ENCODE data around the gene SHC4.

SHC4 gene

GRCh38 chr15:48983300-48983699 lies 19.6 kb upstream of the SHC4 start:
- in situ Hi-C loops (cut with MboI; ENCODE audit: low pct_unique_long_range_greater_than_20kb, low sequenced_read_pairs, unreplicated experiment): no loop called here
- TF ChIP-seq CTCF (IDR thresholded peaks at IDR 0.05; ENCODE audit: extremely low read depth, insufficient read depth, missing control alignments): no peak

GRCh38 chr15:48981941-48982340 lies 18.2 kb upstream of the SHC4 start:
- TF ChIP-seq CTCF (IDR thresholded peaks at IDR 0.05; ENCODE audit: extremely low read depth, insufficient read depth, missing control alignments): no peak
- no peak for DNase-seq (ENCODE audit: low spot score)
- in situ Hi-C loops (cut with MboI; ENCODE audit: low pct_unique_long_range_greater_than_20kb, low sequenced_read_pairs, unreplicated experiment): no loop called here

More at GRCh38 chr15:48983300-48983699, 19.6 kb upstream of the SHC4 start:
- no peak for DNase-seq (ENCODE audit: low spot score)

- DNase-seq (ENCODE audit: low spot score): no peak
- in situ Hi-C loops (cut with MboI; ENCODE audit: low pct_unique_long_range_greater_than_20kb, low sequenced_read_pairs, unreplicated experiment): no loop called here
- TF ChIP-seq CTCF (IDR thresholded peaks at IDR 0.05; ENCODE audit: extremely low read depth, insufficient read depth, missing control alignments): no peak
These were observed 14.9 kb upstream of the SHC4 start for GRCh38 chr15:48978638-48979037.

- no peak for DNase-seq (ENCODE audit: low spot score)
- TF ChIP-seq CTCF (IDR thresholded peaks at IDR 0.05; ENCODE audit: extremely low read depth, insufficient read depth, missing control alignments): no peak
- in situ Hi-C loops (cut with MboI; ENCODE audit: low pct_unique_long_range_greater_than_20kb, low sequenced_read_pairs, unreplicated experiment): no loop called here
These were observed 12.8 kb upstream of the SHC4 start for GRCh38 chr15:48976444-48977088.

GRCh38 chr15:48975472-48976419 lies 12.0 kb upstream of the SHC4 start:
- DNase-seq (ENCODE audit: low spot score): peak; percentile 87

GRCh38 chr15:48974882-48975281 lies 11.2 kb upstream of the SHC4 start:
- TF ChIP-seq CTCF (IDR thresholded peaks at IDR 0.05; ENCODE audit: extremely low read depth, insufficient read depth, missing control alignments): no peak
- in situ Hi-C loops (cut with MboI; ENCODE audit: low pct_unique_long_range_greater_than_20kb, low sequenced_read_pairs, unreplicated experiment): no loop called here
- DNase-seq (ENCODE audit: low spot score): no peak

More at GRCh38 chr15:48975472-48976419, 12.0 kb upstream of the SHC4 start:
- peak; percentile 97 for TF ChIP-seq CTCF (IDR thresholded peaks at IDR 0.05; ENCODE audit: extremely low read depth, insufficient read depth, missing control alignments)
- in situ Hi-C loops (cut with MboI; ENCODE audit: low pct_unique_long_range_greater_than_20kb, low sequenced_read_pairs, unreplicated experiment): no loop called here

Data from GM13977 (cell line).